VCaP (cell line): Measurements from ENCODE around the gene DLG3.

ENCODE experiments used
- H3K27ac ChIP-seq: fragments of 450-650 bp; 2 replicates; pipeline ENCODE4 v1.5.1; 2017
- CTCF ChIP-seq: fragments of 450-650 bp; conservative IDR thresholded peaks from 2 replicates; pipeline ENCODE4 v1.5.1; 2017; ENCODE audit warnings: mild to moderate bottlenecking, moderate library complexity

DLG3 gene

DNA sequence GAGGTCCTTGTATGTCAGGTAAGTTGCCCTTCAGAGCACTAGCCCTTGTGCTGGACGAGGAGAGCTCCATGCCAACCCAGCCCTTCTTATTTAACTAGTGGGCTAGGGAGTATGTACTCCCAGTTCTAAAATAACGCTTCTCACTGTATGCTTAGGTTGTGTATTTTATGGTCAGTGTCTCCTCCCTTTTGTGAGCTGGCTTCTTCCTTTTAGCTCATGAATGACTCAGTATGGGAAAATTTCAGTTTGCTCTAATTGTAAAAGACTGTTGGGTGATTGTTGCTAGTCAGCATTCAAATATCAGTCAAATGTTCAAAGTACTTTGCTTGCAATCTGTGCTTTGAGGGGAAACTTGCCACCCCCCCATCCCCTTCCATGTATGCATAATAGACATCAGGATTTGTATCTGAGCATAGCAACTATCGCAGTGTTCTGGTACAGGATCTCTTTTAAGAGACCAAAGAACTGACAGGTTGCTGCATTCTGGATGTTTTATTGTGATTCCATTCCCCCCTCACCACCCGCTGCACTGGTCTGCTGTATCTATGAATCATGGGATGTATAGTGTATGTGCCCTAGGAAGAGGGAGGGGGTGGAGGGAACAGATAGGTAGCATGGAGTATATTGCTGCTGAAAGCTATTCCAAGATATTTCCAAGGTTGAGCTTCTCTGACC is 34.7 kb downstream of the DLG3 start:
- no peak for TF ChIP-seq CTCF
- H3K27ac ChIP-seq = peak overlapping the region; percentile 45

DNA sequence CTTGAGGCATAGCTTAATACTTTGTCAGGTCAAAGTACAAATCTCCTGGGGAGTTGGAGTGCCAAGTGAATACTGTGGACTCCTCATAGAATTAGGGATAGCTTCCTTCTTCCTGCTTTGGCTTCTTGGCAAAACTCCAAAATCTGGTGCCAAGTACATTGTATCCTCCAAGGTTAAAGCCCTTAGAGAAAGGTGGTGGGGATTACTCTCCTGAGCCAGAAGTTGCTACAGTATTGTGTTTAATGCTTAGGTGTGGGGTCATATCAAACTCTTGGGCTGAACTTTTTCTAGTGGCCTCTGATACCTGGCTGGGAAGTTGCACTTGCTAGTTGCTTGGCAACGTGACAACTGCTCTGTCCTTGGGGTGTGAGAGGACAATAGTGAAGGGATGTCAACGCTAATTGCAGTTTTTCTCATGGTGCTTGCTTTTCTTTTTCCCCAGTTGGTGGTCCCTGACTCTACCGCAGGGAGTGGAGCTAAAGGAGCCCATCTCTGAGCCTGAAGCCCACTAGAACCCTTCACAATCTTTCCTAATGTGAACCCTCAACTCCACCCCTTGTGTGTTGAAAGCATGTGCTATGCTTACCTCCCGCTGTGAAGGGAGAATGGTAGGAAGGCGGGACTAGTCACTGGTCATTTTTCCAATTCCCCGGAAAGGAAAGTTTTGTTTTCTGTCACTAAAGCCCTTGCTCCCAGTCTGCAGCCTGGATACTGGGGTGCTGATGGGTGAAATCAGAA is 35.5 kb downstream of the DLG3 start:
- H3K27ac ChIP-seq = peak overlapping the region; percentile 45

GRCh38 chrX:70480660-70481018 is 36.0 kb downstream of the DLG3 start:
- TF ChIP-seq CTCF = no peak
- peak overlapping the region; percentile 45; the same call in 1 of the 2 replicates for H3K27ac ChIP-seq

More for the DNA sequence above, 35.5 kb downstream of the DLG3 start:
- TF ChIP-seq CTCF = no peak

- TF ChIP-seq CTCF = no peak
- H3K27ac ChIP-seq = peak overlapping the region; percentile 93; the same call in 1 of the 2 replicates
Observed at GRCh38 chrX:70481471-70482270, 37.0 kb downstream of the DLG3 start.

GRCh38 chrX:70482300-70482699 is 37.7 kb downstream of the DLG3 start:
- peak overlapping the region; percentile 93; the same call in 1 of the 2 replicates for H3K27ac ChIP-seq
- no peak for TF ChIP-seq CTCF

GRCh38 chrX:70485466-70485865 is 40.8 kb downstream of the DLG3 start:
- TF ChIP-seq CTCF = no peak
- H3K27ac ChIP-seq = peak overlapping the region; percentile 93

- no peak for TF ChIP-seq CTCF
- H3K27ac ChIP-seq = no peak overlapping the region
Observed at GRCh38 chrX:70488856-70489255, 44.2 kb downstream of the DLG3 start.
